Stimulated activated CD8-positive, alpha-beta memory T cell treated with anti-CD3 and anti-CD28 coated beads, Interleukin-7, amount 100 ng/mL, for 1 hour (primary cell): ENCODE results near the gene KCTD21.
"Not testable (repeated sequence)": the region's sequence is repeated elsewhere in the genome, so short reads cannot be mapped to it uniquely, and the experiment has no call there.

ENCODE experiments used
- DNase-seq, 2 donors: peaks; one replicate each; pipeline ENCODE4 v3.0.0-alpha.2; 2020; ENCODE audit warnings: low read depth in 2 of 2

KCTD21 gene

DNA sequence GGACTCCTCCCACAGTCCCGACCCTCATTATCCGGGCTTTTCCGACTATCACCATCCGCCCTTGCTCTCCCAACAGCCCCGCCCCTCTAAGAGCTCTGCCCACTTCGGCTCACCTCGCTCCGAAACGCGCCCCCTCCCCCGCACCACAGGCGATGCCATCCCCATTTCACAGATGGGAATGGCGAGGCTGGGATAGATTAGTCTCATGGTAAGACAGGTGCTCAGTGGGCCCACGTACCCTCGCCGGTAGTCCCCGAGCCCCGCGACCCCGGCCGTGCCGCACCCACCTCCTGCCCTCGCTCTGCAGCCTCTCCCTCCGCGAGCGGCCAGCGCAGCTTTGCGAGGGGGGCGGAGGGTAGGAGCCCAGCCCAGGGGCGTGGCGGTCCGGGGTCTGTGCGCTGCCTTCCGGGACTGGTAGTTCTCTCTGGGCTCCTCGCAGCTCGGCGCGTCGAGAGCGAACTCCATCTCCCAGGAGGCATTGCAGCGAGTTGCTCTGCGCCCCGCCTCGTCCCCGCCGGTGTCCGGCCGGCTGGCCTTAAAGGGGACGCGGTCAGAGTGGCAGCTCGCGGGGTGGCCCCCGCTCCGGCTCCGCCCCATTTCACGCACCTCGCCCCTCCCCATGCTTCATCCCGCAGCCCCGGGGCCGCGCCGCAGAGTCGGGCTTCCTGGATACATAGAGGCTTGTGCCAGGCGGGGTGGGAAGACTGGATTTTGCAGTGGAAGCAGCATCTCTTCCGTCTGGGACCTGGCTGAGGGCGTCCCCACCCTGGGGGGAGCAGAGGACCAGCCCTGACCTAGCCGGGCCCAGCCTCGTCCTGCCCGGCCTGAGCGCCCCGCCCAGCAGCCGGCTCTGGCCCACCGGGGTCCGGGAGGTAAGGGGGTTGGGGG, at the start of gene KCTD21, which contains the start of gene USP35:
KCTD21 (minus strand) TSS at position 341 of the 888 bp plus-strand sequence. CDS start 14,072 bp downstream, outside the sequence.
USP35 (plus strand) TSS at position 634 of the 888 bp plus-strand sequence. CDS start 7,327 bp downstream, outside the sequence.
- DNase-seq, result peak; percentile 77

DNA sequence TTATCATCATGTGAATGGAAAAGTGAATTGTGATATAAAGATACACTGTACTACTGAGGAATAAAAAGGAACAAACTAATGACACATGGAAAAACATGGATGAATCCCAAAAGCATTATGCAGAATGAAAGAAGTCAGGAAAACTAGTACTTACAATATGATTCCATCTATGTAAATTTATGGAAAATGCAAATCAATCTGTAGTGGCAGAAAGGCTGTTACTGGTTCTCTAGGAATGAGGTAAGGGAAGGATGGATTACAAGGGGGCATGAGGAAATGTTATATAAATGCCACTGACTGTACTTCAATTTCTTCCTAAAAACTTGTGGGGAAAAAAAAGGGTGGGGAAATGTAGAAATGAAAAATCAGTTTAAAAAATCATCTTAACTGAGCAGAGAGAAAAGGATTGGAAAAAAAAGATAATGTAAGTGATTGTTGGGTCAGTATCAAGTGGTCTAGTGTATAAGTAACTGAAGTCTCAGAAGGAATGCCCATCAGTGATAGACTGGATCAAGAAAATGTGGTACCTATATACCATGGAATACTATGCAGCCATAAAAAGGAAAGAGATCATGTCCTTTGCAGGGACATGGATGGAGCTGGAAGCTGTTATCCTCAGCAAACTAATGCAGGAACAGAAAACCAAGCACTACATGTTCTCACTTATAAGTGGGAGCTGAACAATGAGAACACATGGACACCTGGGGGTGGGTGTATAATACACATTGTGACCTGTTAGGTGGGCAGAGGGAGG, 49.0 kb upstream of the KCTD21 start:
- DNase-seq, result no peak

GRCh38 chr11:78234006-78234405, 45.6 kb upstream of the KCTD21 start:
- no peak for DNase-seq

GRCh38 chr11:78233046-78233445, 44.6 kb upstream of the KCTD21 start:
- DNase-seq, result not testable (repeated sequence)

DNA sequence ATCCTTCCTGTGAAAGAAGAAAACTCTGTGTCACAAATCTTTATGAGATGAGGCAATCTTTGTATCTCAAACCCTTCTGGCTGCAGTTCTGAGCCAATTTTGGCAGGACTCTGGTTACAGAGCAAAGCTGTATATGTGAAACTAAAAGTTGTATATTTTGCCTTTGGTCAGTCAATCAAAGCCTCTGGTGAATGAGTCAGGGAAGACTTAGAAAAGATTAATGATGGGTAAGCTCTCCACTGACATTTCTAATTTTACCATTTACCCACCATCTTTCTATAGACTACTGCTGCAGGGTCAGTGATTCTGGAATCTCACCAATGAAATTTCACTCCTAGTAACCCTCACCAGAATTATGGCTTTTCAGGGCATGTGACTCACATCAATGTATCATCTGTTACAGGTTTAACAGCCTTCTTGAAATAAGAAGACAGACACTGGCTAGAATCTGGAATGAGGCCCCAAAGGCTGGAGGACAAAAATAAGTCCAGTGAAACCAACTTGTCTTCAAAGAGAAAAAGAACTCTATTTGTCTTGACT, 43.6 kb upstream of the KCTD21 start:
- DNase-seq, result no peak

DNA sequence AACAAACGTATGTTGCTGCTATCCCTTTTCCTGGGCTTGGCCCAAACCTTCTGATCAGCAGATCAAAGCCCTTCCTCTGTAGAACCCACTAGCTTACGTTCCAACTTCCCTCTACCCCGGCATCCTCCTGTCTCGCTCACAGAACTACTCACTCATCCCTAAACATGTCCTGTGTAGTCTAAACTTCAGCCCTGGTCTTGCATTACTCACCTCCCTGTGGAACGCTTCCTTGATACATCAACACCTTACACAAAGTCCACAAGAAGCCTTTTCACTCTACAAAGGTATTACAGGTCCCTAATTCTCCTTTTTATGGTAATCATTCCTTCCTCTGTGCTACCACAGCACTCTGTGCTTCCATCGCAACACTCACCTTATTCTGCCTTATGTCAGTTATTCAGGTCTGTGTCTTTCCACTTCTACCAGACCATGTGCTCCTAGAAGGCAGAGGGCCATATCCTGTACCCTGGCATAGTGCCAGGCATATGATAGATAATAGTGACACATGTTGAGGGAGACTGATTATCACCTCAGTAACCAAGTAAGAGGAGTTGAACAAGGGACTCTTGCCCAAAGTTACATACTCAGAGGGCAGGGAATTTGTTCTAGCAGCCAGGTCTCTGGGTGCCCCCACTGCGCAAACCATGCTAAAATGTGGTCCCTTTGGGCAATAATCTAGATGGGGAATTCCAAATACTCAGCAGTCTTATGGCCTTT, 41.9 kb upstream of the KCTD21 start:
- no peak for DNase-seq

DNA sequence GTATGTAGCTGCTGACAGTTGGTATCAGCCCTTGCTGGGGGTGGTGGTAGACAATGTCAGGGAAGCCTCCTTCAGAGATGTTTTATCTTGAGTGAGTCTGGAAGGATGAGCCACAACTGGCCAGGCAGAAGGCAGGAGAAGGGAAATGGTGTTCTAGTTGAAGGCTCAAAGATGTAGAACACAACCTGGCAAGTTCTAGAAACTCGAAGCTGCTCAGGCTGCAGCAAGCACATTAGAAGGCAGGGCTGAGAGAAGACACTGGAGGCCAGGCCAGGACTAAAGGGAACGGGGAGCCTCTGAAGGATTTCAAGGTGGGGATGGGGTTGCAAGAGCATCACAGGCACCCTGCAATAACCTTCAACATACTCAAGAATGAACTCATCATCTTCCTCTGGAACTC, 40.7 kb upstream of the KCTD21 start:
- DNase-seq, result no peak

GRCh38 chr11:78228467-78228866, 40.0 kb upstream of the KCTD21 start:
- DNase-seq, result no peak

- DNase-seq, result no peak
These were observed 39.5 kb upstream of the KCTD21 start for GRCh38 chr11:78227921-78228320.

DNA sequence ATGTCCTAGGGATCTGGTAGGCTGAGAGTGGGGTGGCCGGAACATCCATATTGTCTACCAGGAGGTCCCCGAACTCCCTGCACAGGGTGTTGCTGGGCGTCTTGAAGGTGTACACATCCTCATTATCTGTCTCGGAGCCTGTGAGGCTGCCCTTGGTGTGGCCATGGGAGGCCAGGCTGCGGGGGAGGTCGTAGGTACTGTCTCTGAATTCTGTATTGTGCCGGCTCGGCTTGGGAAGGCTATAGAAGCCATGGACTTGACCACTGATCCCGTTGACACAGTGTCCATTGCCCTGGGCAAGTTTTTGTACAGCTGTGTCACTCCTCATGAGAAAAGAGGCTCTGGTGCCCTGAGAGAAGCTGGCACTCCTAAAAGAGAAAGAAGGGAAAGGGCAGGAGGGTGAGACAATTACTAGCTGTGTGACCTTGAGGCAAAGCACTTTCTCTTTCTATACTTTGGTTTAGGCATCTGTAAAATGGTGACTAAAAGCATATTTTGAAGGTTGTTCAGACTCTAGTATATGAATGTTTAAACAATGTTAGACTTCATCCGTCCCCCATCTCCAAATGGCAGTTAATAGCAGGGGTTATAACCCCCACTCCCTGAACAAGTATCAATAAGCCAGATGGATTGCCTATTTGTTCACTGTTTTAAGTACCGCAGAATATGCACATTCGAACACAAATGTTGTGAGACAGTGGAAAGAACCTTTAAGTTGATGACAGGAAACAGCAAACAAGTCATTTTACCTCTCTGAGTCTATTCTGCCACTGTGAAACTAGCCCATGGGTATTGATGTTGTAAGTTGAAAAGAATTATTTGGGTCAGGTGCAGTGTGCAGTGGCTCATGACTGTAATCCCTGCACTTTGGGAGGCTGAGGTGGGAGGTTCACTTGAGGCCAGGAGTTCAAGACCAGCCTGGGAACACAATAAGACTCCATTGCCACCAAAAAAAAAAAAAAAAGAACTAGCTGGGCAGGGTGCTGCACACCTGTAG, 38.6 kb upstream of the KCTD21 start:
- DNase-seq, result no peak

GRCh38 chr11:78224906-78225420, 36.5 kb upstream of the KCTD21 start:
- no peak for DNase-seq

- DNase-seq, result no peak
These were observed 36.1 kb upstream of the KCTD21 start for GRCh38 chr11:78224506-78224905.

GRCh38 chr11:78223320-78223954, 35.0 kb upstream of the KCTD21 start:
- no peak for DNase-seq

GRCh38 chr11:78222726-78223125, 34.3 kb upstream of the KCTD21 start:
- DNase-seq, result not testable (repeated sequence)

DNA sequence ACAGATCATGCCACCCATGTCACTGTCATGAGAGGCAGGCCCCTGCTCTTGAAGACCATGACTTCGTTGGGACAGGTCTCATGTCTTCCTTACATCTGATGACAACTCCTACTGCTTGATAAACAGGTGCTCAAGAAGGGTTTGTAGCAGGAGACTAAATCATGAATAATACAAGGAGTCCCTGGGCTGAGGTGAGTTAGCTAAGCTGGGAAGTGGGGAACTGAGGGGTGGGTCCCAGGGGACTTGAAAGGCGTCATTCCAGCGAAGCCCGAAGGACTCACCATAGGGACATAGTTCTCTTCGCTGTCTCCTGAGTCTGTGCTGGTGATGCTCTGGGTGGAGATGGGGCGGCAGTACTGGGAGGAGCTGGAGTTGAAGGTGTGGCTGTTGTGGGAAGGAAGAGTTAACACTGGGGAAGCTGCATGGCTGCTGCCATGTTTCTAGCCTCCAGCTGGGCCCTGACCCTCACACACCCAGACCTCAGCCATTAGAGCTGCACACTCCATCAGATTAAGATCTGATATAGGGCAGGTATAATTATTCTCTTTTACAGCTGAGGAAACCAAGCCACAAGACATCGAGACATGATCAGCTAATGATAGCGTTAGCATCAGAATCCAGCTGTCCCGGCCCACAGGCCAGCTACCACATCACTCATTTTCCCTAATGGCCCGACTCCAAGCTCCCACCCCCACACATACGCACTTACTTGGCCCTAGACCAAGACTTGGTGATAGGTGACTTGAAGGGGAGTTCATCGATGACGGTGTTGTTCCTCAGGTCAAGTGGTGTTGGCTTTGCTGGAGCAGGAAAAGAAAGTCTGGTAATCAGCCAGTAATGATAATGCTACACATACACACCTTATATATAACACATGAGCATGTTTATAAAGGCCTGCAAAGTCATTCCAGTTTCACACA, 33.2 kb upstream of the KCTD21 start:
- DNase-seq, result no peak

GRCh38 chr11:78220218-78221157, 32.1 kb upstream of the KCTD21 start:
- DNase-seq, result no peak

GRCh38 chr11:78219493-78220217, 31.2 kb upstream of the KCTD21 start:
- no peak for DNase-seq
